Naive B cell (primary cell): ENCODE results near the gene PODXL2. TPM values are rescaled to one million over a fixed set of nuclear protein-coding genes. Genes with fewer than 3 reads are reported as not detected.

Experiments used
- ATAC-seq, 2 donors: fragments of 150-1000 bp; cut with Tn5 transposase; 2 replicates each; pipeline ENCODE4 v1.10.0; 2021; ENCODE audit warnings: low read depth in 2 of 2, mild to moderate bottlenecking in 2 of 2, moderate library complexity in 2 of 2
- DNase-seq: peaks from one replicate; pipeline ENCODE4 v3.0.0; 2022
- H3K27ac Mint-ChIP-seq, 6 donors: one replicate each; pipeline ENCODE4 v1.8.0; 2020 to 2022; ENCODE audit warnings: mild to moderate bottlenecking in 6 of 6, mixed read lengths in 6 of 6, moderate library complexity in 5 of 6, inconsistent platforms in 2 of 6
- H3K27me3 Mint-ChIP-seq, 3 donors: one replicate each; pipeline ENCODE4 v1.8.0; 2021 to 2022; ENCODE audit warnings: mixed read lengths in 3 of 3, mild to moderate bottlenecking in 1 of 3
- H3K36me3 Mint-ChIP-seq, 2 donors: one replicate each; pipeline ENCODE4 v1.8.0; 2020 to 2022; ENCODE audit warnings: mixed read lengths in 2 of 2, inconsistent platforms in 1 of 2, mild to moderate bottlenecking in 1 of 2
- H3K4me1 Mint-ChIP-seq, 3 donors: one replicate each; pipeline ENCODE4 v1.8.0; 2020 to 2022; ENCODE audit warnings: mixed read lengths in 3 of 3, inconsistent platforms in 1 of 3, mild to moderate bottlenecking in 1 of 3, moderate library complexity in 1 of 3
- H3K4me3 Mint-ChIP-seq, 8 donors: one replicate each; pipeline ENCODE4 v1.8.0; 2020 to 2022; ENCODE audit warnings: mild to moderate bottlenecking in 8 of 8, mixed read lengths in 8 of 8, moderate library complexity in 8 of 8, inconsistent platforms in 2 of 8
- H3K9me3 Mint-ChIP-seq, 7 donors: one replicate each; pipeline ENCODE4 v1.8.0; 2020 to 2022; ENCODE audit warnings: mixed read lengths in 7 of 7, mild to moderate bottlenecking in 5 of 7, inconsistent platforms in 2 of 7, moderate library complexity in 1 of 7
- polyA plus RNA-seq, 6 donors: library from polyadenylated mRNA; unstranded; fragments of 300-500 nt; fragmentation: Illumina TruSeq; gene quantifications; one replicate each; pipeline ENCODE4 v1.2.3, GENCODE V29; 2021; ENCODE audit warnings: low read depth in 6 of 6

The PODXL2 gene
- polyA plus RNA-seq, 6 donors from 2014 or later: 1.8 to 5.8 (median 2.8) TPM

DNA sequence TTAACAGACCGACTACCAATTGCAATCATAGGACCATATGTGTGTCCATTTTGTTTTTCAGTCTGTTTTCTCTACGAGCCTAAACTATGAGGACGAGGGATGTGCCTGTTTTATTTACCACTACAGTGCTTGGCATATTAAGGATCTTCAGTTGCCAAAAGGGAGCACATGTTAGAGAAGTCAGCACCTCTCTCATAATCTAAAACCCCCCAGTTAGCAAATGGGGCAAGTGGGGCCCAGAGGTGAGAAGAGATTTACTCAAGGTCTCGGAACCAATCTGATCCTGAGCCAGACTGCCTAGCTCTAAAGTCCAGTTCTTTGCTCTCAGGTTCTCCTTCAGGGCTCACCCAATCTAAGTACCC is 578 bp upstream of the PODXL2 start:
- peaks cover 19 to 26% (median 23%) of the 10 kb centered on the region in 3 donors for H3K4me1 Mint-ChIP-seq

DNA sequence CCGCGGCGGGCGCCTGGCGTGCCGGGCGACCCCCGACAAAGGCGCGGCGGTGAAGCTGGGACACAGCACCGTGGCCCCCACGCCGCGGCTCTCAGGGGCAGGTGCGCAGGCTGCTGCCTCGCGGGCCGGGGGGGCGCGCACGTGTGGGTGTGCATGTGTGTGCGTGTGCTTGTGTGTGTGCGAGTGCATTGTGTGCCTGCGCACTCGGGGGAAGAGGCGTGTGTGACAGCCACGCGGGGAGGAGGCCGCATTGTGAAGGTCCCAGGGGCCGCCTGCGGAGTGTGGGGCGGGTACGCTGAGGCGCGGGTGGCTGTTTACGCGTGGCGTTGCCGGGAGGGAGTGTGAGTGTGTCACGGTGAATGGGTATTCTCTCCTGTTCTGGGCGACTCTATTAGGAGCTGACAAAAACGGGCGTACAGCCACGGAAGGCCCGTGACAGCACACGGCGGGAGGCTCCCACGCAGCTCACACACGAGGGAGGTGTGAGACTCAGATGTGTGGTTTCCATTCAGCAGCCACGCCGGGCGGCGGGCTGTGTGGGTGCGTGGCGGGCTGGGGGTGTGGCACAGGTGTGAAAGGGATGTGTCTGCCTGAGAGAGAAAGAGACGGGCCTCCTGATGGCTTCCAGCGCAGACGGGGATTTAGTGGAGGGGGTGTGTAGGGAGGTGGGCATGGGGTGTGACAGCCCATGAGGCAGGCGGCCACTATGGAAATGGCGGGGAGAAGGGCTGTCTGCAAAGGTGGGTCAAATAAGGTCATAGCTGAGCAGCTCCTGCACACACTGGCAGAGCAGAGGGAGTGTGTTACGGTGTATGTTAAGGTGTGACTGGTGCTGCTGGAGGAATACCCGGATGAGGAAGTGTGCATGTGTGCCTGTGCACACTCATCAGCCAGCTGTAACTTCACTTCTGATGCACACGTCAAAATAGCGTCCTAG is 750 bp downstream of the PODXL2 start:
- H3K9me3 Mint-ChIP-seq: no peaks in the 10 kb centered on the region
- peak; percentile 57 for DNase-seq
- H3K4me3 Mint-ChIP-seq: peak overlapping the region; percentile 86 to 94 (median 92)
- peaks cover 19 to 26% (median 23%) of the 10 kb centered on the region in 3 donors for H3K4me1 Mint-ChIP-seq
- ATAC-seq: peak; percentile 74 to 77
- H3K27me3 Mint-ChIP-seq: peaks cover 20 to 38% (median 33%) of the 10 kb centered on the region in 3 donors
- peak overlapping the region in 4 of 6 donors; percentile 14 to 89 (median 37) for H3K27ac Mint-ChIP-seq
- H3K36me3 Mint-ChIP-seq: peaks cover 0 to 7% of the 10 kb centered on the region in 2 donors

More for the DNA sequence above, 578 bp upstream of the PODXL2 start:
- peaks cover 16 to 33% (median 31%) of the 10 kb centered on the region in 3 donors for H3K27me3 Mint-ChIP-seq
- ATAC-seq (no peak), DNase-seq (no peak)
- peaks cover 0 to 2% of the 10 kb centered on the region in 2 donors for H3K36me3 Mint-ChIP-seq
- H3K27ac Mint-ChIP-seq: peak overlapping the region in 5 of 6 donors; percentile 60 to 79 (median 68)
- peak overlapping the region; percentile 70 to 93 (median 88) for H3K4me3 Mint-ChIP-seq
- H3K9me3 Mint-ChIP-seq: no peaks in the 10 kb centered on the region

DNA sequence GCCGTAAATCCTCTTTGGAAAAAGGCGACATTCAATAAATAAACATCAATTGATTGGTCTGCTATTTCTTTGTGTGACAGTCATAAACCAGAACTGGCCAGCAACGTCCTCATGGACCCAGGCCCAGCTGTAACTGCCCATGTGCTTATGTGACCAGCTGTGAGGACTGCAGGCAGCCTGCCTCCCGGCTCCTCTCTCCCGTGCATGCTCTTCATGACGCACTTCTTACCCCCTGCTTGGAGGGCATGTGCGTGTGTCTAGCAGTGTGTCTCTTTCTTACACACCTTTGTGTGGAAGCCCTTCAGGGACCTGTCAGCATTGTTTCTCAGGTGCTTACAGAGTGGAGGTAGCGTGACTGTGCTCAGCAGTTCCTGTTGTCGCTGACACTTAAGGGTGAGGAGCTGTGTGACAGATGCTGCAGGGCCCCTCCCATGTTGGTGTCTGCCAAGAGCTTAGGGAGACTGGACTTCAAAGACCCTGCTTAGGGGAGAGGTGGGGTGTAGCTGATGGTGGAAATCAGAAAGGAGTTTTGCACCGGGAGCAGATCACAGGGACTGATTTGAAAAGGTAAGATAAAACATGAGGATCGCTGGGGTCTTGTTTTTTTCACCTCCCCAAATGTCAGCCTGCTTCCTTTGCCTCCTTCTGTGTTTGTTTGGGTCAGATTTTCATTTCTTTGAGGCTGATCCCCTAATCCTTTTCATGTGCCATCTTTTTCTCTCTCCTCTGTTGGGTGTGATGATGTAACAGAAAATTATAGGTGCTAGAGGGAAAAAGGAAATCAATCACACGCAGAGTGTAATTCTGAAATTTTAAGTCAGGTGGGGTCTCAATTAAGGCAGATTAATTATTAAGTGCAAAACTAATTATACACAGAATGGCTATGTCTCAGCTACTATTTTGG is 2.1 kb downstream of the PODXL2 start:
- no peak for DNase-seq
- Mint-ChIP-seq H3K4me3 (peak overlapping the region in 7 of 8 donors; percentile 28 to 92 (median 56)), H3K27ac (no peak overlapping the region), H3K36me3 (peaks cover 0 to 7% of the 10 kb centered on the region in 2 donors), H3K27me3 (peaks cover 20 to 38% (median 33%) of the 10 kb centered on the region in 3 donors), H3K4me1 (peaks cover 19 to 26% (median 23%) of the 10 kb centered on the region in 3 donors), H3K9me3 (no peaks in the 10 kb centered on the region)
- ATAC-seq: no peak

DNA sequence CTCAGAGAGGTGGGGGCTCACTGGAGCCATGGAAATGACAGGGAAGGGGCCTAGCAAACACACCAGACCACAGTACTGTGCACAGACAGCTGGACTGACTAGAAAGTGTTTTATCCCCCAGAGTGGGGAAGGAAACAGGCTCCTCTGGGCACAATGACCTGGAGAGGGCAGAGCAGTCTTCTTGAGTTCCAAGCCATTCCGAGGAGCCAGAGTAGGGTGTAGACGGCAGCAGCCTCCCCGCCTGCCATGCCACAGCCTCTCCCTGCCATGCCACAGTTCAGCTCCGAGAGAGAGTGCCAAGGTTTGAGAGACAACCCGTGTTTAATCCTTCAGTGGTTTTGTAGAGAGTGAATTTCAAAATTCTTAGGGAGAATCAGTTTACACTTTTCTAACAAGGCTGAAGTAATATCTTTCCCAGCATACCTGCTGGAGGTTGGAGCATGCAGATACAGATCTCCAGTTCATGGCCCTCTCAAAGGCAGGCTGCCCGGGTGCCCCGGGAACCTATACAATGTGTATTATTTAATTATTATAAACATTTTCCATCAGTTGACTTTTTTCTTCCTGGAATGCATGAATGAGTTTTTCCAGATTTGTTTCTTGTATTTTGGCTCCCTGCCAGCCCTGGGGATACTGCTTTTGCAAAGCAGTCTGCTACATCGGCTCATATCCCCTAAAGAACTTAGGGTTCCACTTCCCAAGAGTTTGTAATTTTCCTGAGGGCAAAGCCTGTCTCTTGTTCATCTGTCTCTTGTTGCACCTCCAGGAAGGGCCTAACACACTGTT is 3.2 kb downstream of the PODXL2 start:
- Mint-ChIP-seq H3K36me3 (peaks cover 0 to 7% of the 10 kb centered on the region in 2 donors), H3K4me3 (no peak overlapping the region), H3K4me1 (peaks cover 19 to 23% (median 23%) of the 10 kb centered on the region in 3 donors), H3K27ac (no peak overlapping the region), H3K9me3 (no peaks in the 10 kb centered on the region), H3K27me3 (peaks cover 20 to 38% (median 33%) of the 10 kb centered on the region in 3 donors)
- DNase-seq (no peak), ATAC-seq (no peak)

DNA sequence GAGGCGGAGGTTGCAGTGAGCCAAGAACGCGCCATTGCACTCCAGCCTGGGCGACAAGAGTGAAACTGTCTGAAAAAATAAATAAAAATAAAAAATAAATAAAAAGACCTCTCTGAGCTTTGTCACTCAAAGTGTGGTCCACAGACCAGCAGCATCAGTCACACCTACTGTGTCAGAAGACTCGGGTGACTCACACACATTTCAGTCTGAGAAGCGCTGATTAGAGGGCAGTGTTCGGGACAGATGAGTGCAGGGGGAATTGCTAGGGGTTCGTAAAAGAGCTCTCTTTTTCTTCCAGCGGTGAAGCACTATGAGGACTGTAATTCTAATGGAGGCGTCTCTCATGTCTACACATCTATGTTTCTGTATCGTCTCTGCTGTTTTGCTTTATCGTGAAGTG is 5.7 kb downstream of the PODXL2 start:
- DNase-seq: no peak
- H3K9me3 Mint-ChIP-seq: no peaks in the 10 kb centered on the region
- H3K4me3 Mint-ChIP-seq: no peak overlapping the region
- peaks cover 0 to 7% of the 10 kb centered on the region in 2 donors for H3K36me3 Mint-ChIP-seq
- H3K27ac Mint-ChIP-seq: peak overlapping the region in 1 of 6 donors; percentile 36
- H3K4me1 Mint-ChIP-seq: peaks cover 13 to 21% (median 16%) of the 10 kb centered on the region in 3 donors
- peaks cover 15 to 35% (median 21%) of the 10 kb centered on the region in 3 donors for H3K27me3 Mint-ChIP-seq
- ATAC-seq: no peak

DNA sequence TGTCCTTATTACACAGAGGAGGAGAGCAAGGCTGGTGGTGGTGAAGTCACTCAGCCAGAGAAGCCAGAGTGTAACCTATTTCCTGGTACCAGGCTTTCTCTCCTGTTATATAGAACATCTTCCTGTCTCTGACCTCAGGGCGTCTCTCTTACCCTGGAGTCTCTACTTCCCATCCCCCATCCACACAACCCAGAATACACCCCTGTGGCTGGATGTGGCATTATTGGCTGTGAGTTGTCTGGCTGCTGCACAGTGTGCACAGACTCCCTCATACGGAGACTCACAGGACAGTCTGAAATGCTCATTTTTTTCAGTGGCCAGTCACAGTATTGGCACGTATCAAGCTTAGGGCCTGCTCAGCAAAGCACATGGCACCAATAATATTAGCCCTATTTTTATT is 8.6 kb downstream of the PODXL2 start:
- H3K4me1 Mint-ChIP-seq: peaks cover 0 to 5% (median 0%) of the 10 kb centered on the region in 3 donors
- no peak overlapping the region for H3K4me3 Mint-ChIP-seq
- DNase-seq: no peak
- peaks cover 0 to 10% (median 8%) of the 10 kb centered on the region in 3 donors for H3K27me3 Mint-ChIP-seq
- peaks cover 0 to 7% of the 10 kb centered on the region in 2 donors for H3K36me3 Mint-ChIP-seq
- ATAC-seq: no peak
- no peaks in the 10 kb centered on the region for H3K9me3 Mint-ChIP-seq
- H3K27ac Mint-ChIP-seq: peak overlapping the region in 1 of 6 donors; percentile 38

DNA sequence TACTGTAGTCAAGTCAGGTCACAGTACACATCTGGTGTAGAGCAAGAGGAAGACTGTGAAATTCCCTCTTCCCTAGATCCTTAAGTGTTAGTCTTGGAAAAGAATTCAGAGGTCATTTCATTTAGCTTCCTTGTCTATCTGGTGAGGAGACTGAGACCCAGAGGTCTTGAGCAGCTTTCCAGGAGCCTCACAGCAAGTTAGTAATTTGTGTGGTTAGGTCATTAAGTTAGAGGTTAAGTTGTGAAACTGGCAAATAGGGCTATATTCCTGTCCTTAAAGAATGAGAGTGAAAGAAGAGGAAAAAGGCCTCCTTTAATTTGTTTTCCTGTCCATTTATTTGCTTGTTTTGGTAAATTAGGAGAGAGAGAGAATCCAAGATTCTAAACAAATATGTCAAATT is 9.0 kb downstream of the PODXL2 start:
- Mint-ChIP-seq H3K27me3 (peaks cover 0 to 10% (median 8%) of the 10 kb centered on the region in 3 donors), H3K36me3 (peaks cover 0 to 7% of the 10 kb centered on the region in 2 donors), H3K9me3 (no peaks in the 10 kb centered on the region), H3K4me3 (no peak overlapping the region), H3K27ac (no peak overlapping the region), H3K4me1 (peaks cover 0 to 5% (median 0%) of the 10 kb centered on the region in 3 donors)
- ATAC-seq (no peak), DNase-seq (no peak)

DNA sequence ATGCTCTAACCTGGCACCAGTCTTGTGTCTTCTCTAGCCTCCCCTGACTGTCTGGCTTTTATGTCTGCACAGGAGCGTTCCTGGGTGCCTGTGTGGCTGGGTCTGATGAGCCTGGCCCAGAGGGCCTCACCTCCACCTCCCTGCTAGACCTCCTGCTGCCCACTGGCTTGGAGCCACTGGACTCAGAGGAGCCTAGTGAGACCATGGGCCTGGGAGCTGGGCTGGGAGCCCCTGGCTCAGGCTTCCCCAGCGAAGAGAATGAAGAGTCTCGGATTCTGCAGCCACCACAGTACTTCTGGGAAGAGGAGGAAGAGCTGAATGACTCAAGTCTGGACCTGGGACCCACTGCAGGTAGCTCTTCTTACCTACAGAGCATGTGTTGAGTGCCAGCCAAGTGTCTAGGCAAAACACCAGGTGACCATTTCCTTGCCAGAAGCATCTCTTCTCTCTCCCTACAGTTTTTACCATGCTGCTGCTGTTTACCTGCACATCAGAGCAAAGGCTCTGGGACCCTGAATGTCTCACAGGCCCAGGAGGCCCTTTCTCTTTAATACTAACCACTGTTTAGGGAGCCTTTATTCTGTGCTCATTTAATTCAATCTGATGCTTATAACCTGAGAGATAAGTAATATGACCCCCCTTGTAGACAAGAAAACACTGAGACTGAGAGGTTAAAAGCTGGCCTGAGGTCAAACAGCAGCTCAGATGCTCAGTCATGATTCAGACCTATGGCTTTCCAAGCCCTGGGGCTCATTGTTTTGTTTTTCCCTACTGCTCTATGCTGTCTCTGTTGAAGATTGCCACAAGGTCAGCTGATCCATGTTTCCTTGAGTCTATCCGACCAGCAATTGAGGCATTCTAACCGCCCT is 10.4 kb downstream of the PODXL2 start:
- Mint-ChIP-seq H3K27ac (peak overlapping the region in 1 of 6 donors; percentile 64), H3K27me3 (no peaks in the 10 kb centered on the region)

DNA sequence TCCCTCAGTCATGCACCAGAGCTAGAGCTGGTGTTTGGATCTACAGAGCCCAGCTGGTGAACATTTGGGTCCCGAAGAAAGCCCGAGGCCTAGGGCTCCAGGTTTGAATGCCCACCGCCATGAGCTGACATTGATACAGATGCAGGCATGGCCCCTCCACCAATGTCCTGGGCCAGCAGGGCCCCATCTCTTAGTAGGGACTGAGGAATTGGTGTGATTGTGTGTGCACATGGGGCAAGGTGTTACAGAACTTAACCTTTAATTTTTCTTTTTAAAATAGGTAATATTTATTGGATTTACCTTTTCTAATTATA is 11.0 kb downstream of the PODXL2 start:
- ATAC-seq: no peak
- no peaks in the 10 kb centered on the region for H3K27me3 Mint-ChIP-seq
- H3K9me3 Mint-ChIP-seq: no peaks in the 10 kb centered on the region
- peak overlapping the region in 1 of 8 donors; percentile 71 for H3K4me3 Mint-ChIP-seq
- H3K4me1 Mint-ChIP-seq: peaks cover 0 to 14% (median 6%) of the 10 kb centered on the region in 3 donors
- DNase-seq: no peak
- no peak overlapping the region for H3K27ac Mint-ChIP-seq
- no peaks in the 10 kb centered on the region for H3K36me3 Mint-ChIP-seq

More for the DNA sequence above, 10.4 kb downstream of the PODXL2 start:
- Mint-ChIP-seq H3K4me1 (peaks cover 0 to 8% (median under 1%) of the 10 kb centered on the region in 3 donors), H3K4me3 (peak overlapping the region in 1 of 8 donors; percentile 71), H3K36me3 (no peaks in the 10 kb centered on the region), H3K9me3 (no peaks in the 10 kb centered on the region)
- ATAC-seq: no peak
- no peak for DNase-seq

DNA sequence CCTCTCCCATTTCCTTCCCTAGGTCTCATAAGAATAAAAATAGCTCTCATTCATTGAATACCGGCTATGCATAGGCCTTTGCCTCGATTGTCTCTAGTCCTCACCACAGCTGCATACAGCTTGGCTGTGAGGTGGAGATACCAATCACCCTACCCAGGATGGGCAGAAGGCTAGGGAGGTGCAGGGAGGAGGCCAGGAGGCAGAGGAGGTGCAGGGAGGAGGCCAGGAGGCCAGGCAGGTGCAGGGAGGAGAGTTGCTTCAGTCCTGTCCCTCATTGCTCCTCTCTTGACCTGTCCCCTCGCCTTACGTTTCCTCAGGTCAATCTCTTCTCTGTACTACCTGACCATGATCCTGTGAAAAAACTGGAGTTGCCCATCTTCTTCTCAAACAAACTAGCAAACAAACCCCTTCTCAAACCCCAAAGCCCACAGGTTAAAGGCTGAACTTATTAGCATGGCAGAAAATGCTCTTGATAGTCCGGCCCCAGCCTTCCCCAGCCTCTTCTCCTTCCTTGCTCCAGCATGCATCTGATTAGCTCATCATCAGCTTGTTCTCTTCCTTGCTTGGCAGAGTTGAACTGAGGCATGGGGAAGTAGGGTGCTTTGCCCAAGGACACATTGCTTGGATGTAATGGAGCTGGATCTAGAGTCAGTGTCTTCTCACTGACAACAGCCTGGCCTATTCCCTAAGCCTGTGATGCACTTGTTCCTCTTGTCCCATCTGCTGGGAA is 15.8 kb downstream of the PODXL2 start:
- no peak for ATAC-seq
- H3K4me1 Mint-ChIP-seq: peaks cover 0 to 10% (median 6%) of the 10 kb centered on the region in 3 donors
- H3K27me3 Mint-ChIP-seq: no peaks in the 10 kb centered on the region
- peak overlapping the region in 1 of 6 donors; percentile 45 for H3K27ac Mint-ChIP-seq
- no peaks in the 10 kb centered on the region for H3K36me3 Mint-ChIP-seq
- no peak for DNase-seq
- H3K9me3 Mint-ChIP-seq: no peaks in the 10 kb centered on the region
- no peak overlapping the region for H3K4me3 Mint-ChIP-seq

DNA sequence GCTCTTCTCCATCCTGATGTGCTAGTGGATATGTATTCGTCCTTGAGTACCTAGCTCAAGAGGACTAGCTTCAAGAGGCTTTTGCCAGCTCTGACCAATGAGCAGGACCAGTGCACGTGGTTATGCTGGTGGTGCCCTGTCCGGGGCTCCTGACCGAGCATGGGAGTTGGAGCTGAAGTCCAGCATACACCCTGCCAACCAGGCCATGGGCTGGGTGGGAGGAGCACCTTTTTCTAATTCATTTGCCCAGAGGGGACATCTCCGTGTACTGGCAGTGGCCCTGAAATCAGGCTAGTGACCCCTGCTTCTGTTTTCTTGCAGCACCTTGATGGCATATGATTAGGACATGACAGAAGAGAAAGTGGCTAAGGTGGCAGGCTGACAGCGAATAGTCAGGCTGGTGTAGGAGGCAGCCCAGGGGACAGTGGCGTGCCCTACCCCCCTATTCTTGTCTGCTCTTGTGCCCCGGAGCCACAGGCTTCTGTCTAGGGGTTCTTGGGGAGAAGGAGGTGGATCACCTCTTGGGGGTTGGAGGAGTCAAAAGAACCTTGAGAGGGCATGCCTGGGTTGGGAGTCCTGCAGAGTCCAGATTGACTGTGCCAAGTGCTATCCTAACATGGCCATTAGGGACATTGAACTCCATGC is 16.5 kb downstream of the PODXL2 start:
- H3K27ac Mint-ChIP-seq: no peak overlapping the region

More for the DNA sequence above, 16.5 kb downstream of the PODXL2 start:
- H3K36me3 Mint-ChIP-seq: no peaks in the 10 kb centered on the region
- DNase-seq (no peak), ATAC-seq (no peak)
- H3K27me3 Mint-ChIP-seq: no peaks in the 10 kb centered on the region
- H3K4me3 Mint-ChIP-seq: no peak overlapping the region
- H3K4me1 Mint-ChIP-seq: peaks cover 0 to 10% (median 6%) of the 10 kb centered on the region in 3 donors
- no peaks in the 10 kb centered on the region for H3K9me3 Mint-ChIP-seq
